ENCODE data around the gene ACOT7. TPM values are rescaled to one million over a fixed set of nuclear protein-coding genes. Genes with fewer than 3 reads are reported as not detected.

Gene ACOT7
- total RNA-seq, 5 donors from 2014 or later (not counting 1 experiment from before 2014, with no cell fraction given) = 6.1 to 9.3 (median 7.4) TPM

GRCh38 chr1:6241887-6242740, 151.5 kb downstream of the ACOT7 start:
- Mint-ChIP-seq H3K27me3 (peaks cover 38 to 62% of the 10 kb centered on the region in 2 donors), H3K27ac (no peak overlapping the region), H3K4me1 (peaks cover 12 to 17% (median 13%) of the 10 kb centered on the region in 3 donors), H3K36me3 (no peaks in the 10 kb centered on the region), H3K4me3 (no peak overlapping the region), H3K9me3 (no peaks in the 10 kb centered on the region)
- Histone ChIP-seq H3K27ac (ENCODE audit: low read length) (no peak overlapping the region), H3K36me3 (ENCODE audit: control insufficient read depth in 2 of 2, extremely low read depth in 1 of 2, insufficient read depth in 1 of 2, low read length in 1 of 2) (no peaks in the 10 kb centered on the region), H3K4me1 (ENCODE audit: control insufficient read depth in 1 of 2, extremely low read depth in 1 of 2, insufficient read depth in 2 of 2, low read length in 2 of 2) (peaks cover 3 to 33% of the 10 kb centered on the region in 2 experiments), H3K27me3 (replicated peaks in 1 of 2; ENCODE audit: control insufficient read depth in 2 of 2, extremely low read depth in 1 of 2, insufficient read depth in 2 of 2, low read length in 1 of 2) (peaks cover 18 to 86% of the 10 kb centered on the region in 2 experiments), H3K4me3 (ENCODE audit: control insufficient read depth in 1 of 2, extremely low read depth in 1 of 2, low read length in 1 of 2) (no peak overlapping the region), H3K9me3 (no peaks in the 10 kb centered on the region)
- ChIA-PET CTCF (interaction anchor here in 1 of 2 donors (0.8 kb wide), 1 partner anchor 201 kb away, joined by 6 read pairs; no protein-coding TSS in a partner anchor), POLR2A (no interaction called here)
- DNase-seq = no peak
- WGBS (ENCODE audit: insufficient coverage) = 1% methylated on average over 87 of the region's 99 CpGs
- ATAC-seq (replicated peaks in 1 of 4) = no peak

- Mint-ChIP-seq H3K27me3 (peaks cover 32 to 54% of the 10 kb centered on the region in 2 donors), H3K27ac (no peak overlapping the region), H3K4me1 (peaks cover 5 to 10% (median 8%) of the 10 kb centered on the region in 3 donors), H3K4me3 (peak overlapping the region in 1 of 3 donors; percentile 42), H3K9me3 (no peaks in the 10 kb centered on the region), H3K36me3 (no peaks in the 10 kb centered on the region)
- 15% methylated on average over 28 of the region's 33 CpGs for WGBS (ENCODE audit: insufficient coverage)
- H3K27ac ChIP-seq (ENCODE audit: low read length) = no peak overlapping the region
- H3K9me3 ChIP-seq = no peaks in the 10 kb centered on the region
- peaks cover 3 to 28% of the 10 kb centered on the region in 2 experiments for H3K4me1 ChIP-seq (ENCODE audit: control insufficient read depth in 1 of 2, extremely low read depth in 1 of 2, insufficient read depth in 2 of 2, low read length in 2 of 2)
- no peak for DNase-seq
- H3K36me3 ChIP-seq (ENCODE audit: control insufficient read depth in 2 of 2, extremely low read depth in 1 of 2, insufficient read depth in 1 of 2, low read length in 1 of 2) = no peaks in the 10 kb centered on the region
- peaks cover 18 to 78% of the 10 kb centered on the region in 2 experiments for H3K27me3 ChIP-seq (replicated peaks in 1 of 2; ENCODE audit: control insufficient read depth in 2 of 2, extremely low read depth in 1 of 2, insufficient read depth in 2 of 2, low read length in 1 of 2)
- ChIA-PET CTCF (no interaction called here), POLR2A (no interaction called here)
- H3K4me3 ChIP-seq (ENCODE audit: control insufficient read depth in 1 of 2, extremely low read depth in 1 of 2, low read length in 1 of 2) = no peak overlapping the region
- no peak for ATAC-seq (replicated peaks in 1 of 4)
Observed at GRCh38 chr1:6241107-6241886, 152.3 kb downstream of the ACOT7 start.

- no peak overlapping the region for H3K4me3 ChIP-seq (ENCODE audit: control insufficient read depth in 1 of 2, extremely low read depth in 1 of 2, low read length in 1 of 2)
- Mint-ChIP-seq H3K36me3 (no peaks in the 10 kb centered on the region), H3K9me3 (no peaks in the 10 kb centered on the region), H3K27me3 (peaks cover 32 to 51% of the 10 kb centered on the region in 2 donors), H3K4me1 (peaks cover 5 to 13% (median 8%) of the 10 kb centered on the region in 3 donors), H3K27ac (no peak overlapping the region), H3K4me3 (no peak overlapping the region)
- no peaks in the 10 kb centered on the region for H3K9me3 ChIP-seq
- H3K27ac ChIP-seq (ENCODE audit: low read length) = no peak overlapping the region
- DNase-seq (no peak), ATAC-seq (replicated peaks in 1 of 4) (no peak)
- WGBS (ENCODE audit: insufficient coverage) = 43% methylated on average over 8 of the region's 17 CpGs
- POLR2A ChIA-PET = interaction anchor here in 1 of 2 donors (0.6 kb wide), 1 partner anchor 122 kb away, joined by 8 read pairs; no protein-coding TSS in a partner anchor
- CTCF ChIA-PET = interaction anchor here in 1 of 2 donors (0.7 kb wide), 1 partner anchor 1652 kb away, joined by 3 read pairs; no protein-coding TSS in a partner anchor
- H3K27me3 ChIP-seq (replicated peaks in 1 of 2; ENCODE audit: control insufficient read depth in 2 of 2, extremely low read depth in 1 of 2, insufficient read depth in 2 of 2, low read length in 1 of 2) = peaks cover 18 to 67% of the 10 kb centered on the region in 2 experiments
- H3K36me3 ChIP-seq (ENCODE audit: control insufficient read depth in 2 of 2, extremely low read depth in 1 of 2, insufficient read depth in 1 of 2, low read length in 1 of 2) = no peaks in the 10 kb centered on the region
- peaks cover 3 to 22% of the 10 kb centered on the region in 2 experiments for H3K4me1 ChIP-seq (ENCODE audit: control insufficient read depth in 1 of 2, extremely low read depth in 1 of 2, insufficient read depth in 2 of 2, low read length in 2 of 2)
Observed at GRCh38 chr1:6239950-6240768, 153.4 kb downstream of the ACOT7 start.

GRCh38 chr1:6239213-6239752, 154.3 kb downstream of the ACOT7 start:
- H3K4me1 Mint-ChIP-seq = peaks cover 13 to 19% (median 14%) of the 10 kb centered on the region in 3 donors
- no peaks in the 10 kb centered on the region for H3K9me3 ChIP-seq
- peaks cover 8 to 24% of the 10 kb centered on the region in 2 experiments for H3K4me1 ChIP-seq (ENCODE audit: control insufficient read depth in 1 of 2, extremely low read depth in 1 of 2, insufficient read depth in 2 of 2, low read length in 2 of 2)
- DNase-seq (no peak), ATAC-seq (replicated peaks in 1 of 4) (no peak)
- ChIA-PET POLR2A (interaction anchor here in 1 of 2 donors (0.6 kb wide), 1 partner anchor 123 kb away, joined by 8 read pairs; no protein-coding TSS in a partner anchor), CTCF (interaction anchor here in 1 of 2 donors (0.7 kb wide), 1 partner anchor 26 kb away, joined by 5 read pairs; no protein-coding TSS in a partner anchor)
- no peaks in the 10 kb centered on the region for H3K36me3 Mint-ChIP-seq
- 48% methylated on average over 2 of the region's 7 CpGs for WGBS (ENCODE audit: insufficient coverage)
- H3K27ac Mint-ChIP-seq = peak overlapping the region in 1 of 2 donors; percentile 36
- peaks cover 18 to 60% of the 10 kb centered on the region in 2 experiments for H3K27me3 ChIP-seq (replicated peaks in 1 of 2; ENCODE audit: control insufficient read depth in 2 of 2, extremely low read depth in 1 of 2, insufficient read depth in 2 of 2, low read length in 1 of 2)
- H3K4me3 ChIP-seq (ENCODE audit: control insufficient read depth in 1 of 2, extremely low read depth in 1 of 2, low read length in 1 of 2) = no peak overlapping the region
- H3K27me3 Mint-ChIP-seq = peaks cover 29 to 47% of the 10 kb centered on the region in 2 donors
- H3K36me3 ChIP-seq (ENCODE audit: control insufficient read depth in 2 of 2, extremely low read depth in 1 of 2, insufficient read depth in 1 of 2, low read length in 1 of 2) = no peaks in the 10 kb centered on the region
- no peak overlapping the region for H3K27ac ChIP-seq (ENCODE audit: low read length)
- no peaks in the 10 kb centered on the region for H3K9me3 Mint-ChIP-seq
- no peak overlapping the region for H3K4me3 Mint-ChIP-seq

GRCh38 chr1:6237093-6237492, 156.5 kb downstream of the ACOT7 start:
- peaks cover 7% of the 10 kb centered on the region for H3K36me3 Mint-ChIP-seq
- no peak for DNase-seq
- ChIA-PET POLR2A (interaction anchor here in 1 of 2 donors (0.6 kb wide), 1 partner anchor 1514 kb away, joined by 3 read pairs; no protein-coding TSS in a partner anchor), CTCF (no interaction called here)
- no peaks in the 10 kb centered on the region for H3K9me3 Mint-ChIP-seq
- H3K27ac ChIP-seq (ENCODE audit: low read length) = no peak overlapping the region
- peaks cover 2 to 14% of the 10 kb centered on the region in 2 donors for H3K36me3 ChIP-seq (ENCODE audit: control insufficient read depth in 2 of 2, extremely low read depth in 1 of 2, insufficient read depth in 1 of 2, low read length in 1 of 2)
- peaks cover 9 to 42% of the 10 kb centered on the region in 2 experiments for H3K27me3 ChIP-seq (replicated peaks in 1 of 2; ENCODE audit: control insufficient read depth in 2 of 2, extremely low read depth in 1 of 2, insufficient read depth in 2 of 2, low read length in 1 of 2)
- 100% methylated on average over 1 of the region's 4 CpGs for WGBS (ENCODE audit: insufficient coverage)
- ATAC-seq (replicated peaks in 1 of 4) = no peak
- H3K4me3 Mint-ChIP-seq = peak overlapping the region; percentile 36 to 84 (median 55)
- peaks cover 18 to 31% (median 21%) of the 10 kb centered on the region in 3 donors for H3K4me1 Mint-ChIP-seq
- peaks cover 20 to 33% of the 10 kb centered on the region in 2 donors for H3K27me3 Mint-ChIP-seq
- H3K4me3 ChIP-seq (ENCODE audit: control insufficient read depth in 1 of 2, extremely low read depth in 1 of 2, low read length in 1 of 2) = no peak overlapping the region
- H3K27ac Mint-ChIP-seq = no peak overlapping the region
- peaks cover 7 to 25% of the 10 kb centered on the region in 2 experiments for H3K4me1 ChIP-seq (ENCODE audit: control insufficient read depth in 1 of 2, extremely low read depth in 1 of 2, insufficient read depth in 2 of 2, low read length in 2 of 2)
- no peaks in the 10 kb centered on the region for H3K9me3 ChIP-seq

Data from T-cell (primary cell).